ENCODE results near the gene QDPR. TPM values are rescaled to one million over a fixed set of nuclear protein-coding genes. Genes with fewer than 3 reads are reported as not detected.

QDPR gene
- total RNA-seq, 1 donor from 2014 or later = 32.7 TPM

DNA sequence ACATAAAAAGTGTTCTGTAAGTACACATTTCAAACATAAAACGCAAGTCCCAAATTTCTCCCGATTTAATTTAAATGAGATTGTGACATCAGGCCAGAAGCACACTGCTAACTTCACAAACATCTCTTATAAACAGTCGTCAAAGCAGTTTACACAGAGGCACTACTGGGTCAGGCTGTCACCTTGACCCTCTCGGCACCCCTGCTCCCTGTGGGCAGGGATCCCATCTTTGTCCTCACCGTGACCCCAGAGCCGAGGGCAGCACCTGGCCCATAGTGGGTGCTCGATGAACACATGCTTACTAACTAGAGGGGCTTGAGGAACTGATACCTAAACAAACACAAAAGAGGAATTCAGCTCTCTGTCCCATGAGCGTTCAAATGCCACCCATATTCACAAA is 22.2 kb downstream of the QDPR start:
- intact Hi-C loops (cut with DNase I) = no loop called here
- DNase-seq (ENCODE audit: low spot score in 2 of 2) = no peak
- H3K27ac ChIP-seq = no peak overlapping the region
- peaks cover 49 to 68% of the 10 kb centered on the region in 2 donors for H3K36me3 ChIP-seq
- no peak overlapping the region for H3K4me3 ChIP-seq
- no peak for TF ChIP-seq CTCF (IDR thresholded peaks at IDR 0.05)
- H3K27me3 ChIP-seq = no peaks in the 10 kb centered on the region
- H3K4me1 ChIP-seq = no peaks in the 10 kb centered on the region
- no peaks in the 10 kb centered on the region for H3K9me3 ChIP-seq

DNA sequence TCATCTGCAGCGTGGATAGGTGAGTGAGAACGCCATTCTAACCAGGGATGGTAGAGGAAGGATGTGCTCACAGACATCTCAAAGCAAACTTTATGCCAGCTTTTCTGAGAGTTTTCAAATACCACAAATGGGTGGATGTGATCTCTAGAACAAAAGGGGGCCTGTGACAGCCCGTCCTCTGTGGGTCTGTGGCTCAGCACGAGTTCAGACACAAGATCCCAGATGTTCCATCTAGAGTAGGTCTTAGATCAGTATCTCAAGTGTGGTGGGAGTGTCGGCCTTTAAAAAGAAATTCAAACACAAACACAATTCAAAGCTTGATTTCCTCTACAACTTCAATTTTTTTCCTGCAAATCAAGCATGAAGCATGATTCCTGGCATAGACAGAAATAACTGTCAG is 22.8 kb downstream of the QDPR start:
- intact Hi-C loops (cut with DNase I) = no loop called here
- DNase-seq (ENCODE audit: low spot score in 2 of 2) = no peak
- no peak overlapping the region for H3K27ac ChIP-seq
- H3K9me3 ChIP-seq = no peaks in the 10 kb centered on the region
- no peak overlapping the region for H3K4me3 ChIP-seq
- H3K27me3 ChIP-seq = no peaks in the 10 kb centered on the region
- TF ChIP-seq CTCF (IDR thresholded peaks at IDR 0.05) = no peak
- peaks cover 55 to 66% of the 10 kb centered on the region in 2 donors for H3K36me3 ChIP-seq
- no peaks in the 10 kb centered on the region for H3K4me1 ChIP-seq

DNA sequence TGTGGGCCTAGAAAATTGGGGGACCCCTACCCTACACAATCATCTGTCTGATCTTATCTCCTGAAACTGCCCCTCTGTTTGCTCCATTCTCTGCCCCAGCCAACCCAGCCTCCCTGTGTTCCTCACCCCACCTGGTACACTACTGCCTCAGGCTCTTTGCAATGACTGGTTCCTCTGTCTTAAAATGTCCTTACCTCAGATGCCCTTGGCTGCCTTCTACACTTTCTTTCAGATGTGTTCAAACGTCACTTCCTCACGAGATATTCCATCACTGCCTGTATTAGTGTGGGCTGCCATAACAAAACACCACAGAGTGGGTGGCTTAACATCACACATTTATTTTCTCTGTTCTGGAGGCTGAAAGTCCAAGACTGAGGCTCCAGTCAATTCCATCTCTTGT is 29.2 kb downstream of the QDPR start:
- intact Hi-C loops (cut with DNase I) = no loop called here
- TF ChIP-seq CTCF (IDR thresholded peaks at IDR 0.05) = no peak

DNA sequence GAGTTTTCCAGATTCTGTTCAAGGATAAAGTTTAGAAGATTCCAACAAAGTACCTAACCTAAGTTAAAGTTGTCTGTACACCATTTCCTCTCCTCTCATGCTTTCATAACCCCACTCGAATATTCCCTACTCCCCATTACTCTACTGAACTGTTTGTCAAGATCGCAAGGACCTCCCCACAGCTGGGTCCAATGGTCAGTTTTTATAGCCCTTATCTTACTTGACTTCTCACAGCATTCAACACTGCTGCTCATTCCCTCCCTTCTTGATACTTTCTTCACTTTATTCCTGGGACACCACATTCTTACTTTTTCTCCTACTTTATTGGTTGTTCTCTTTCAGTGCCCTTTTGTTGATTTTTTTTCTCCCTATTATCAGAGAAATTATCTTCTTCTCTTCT is 30.9 kb downstream of the QDPR start:
- Histone ChIP-seq H3K4me1 (no peaks in the 10 kb centered on the region), H3K27me3 (no peaks in the 10 kb centered on the region), H3K4me3 (no peak overlapping the region), H3K27ac (no peak overlapping the region), H3K9me3 (peaks cover 0 to 8% of the 10 kb centered on the region in 2 donors), H3K36me3 (peaks cover 20 to 35% of the 10 kb centered on the region in 2 donors)
- intact Hi-C loops (cut with DNase I) = no loop called here
- no peak for DNase-seq (ENCODE audit: low spot score in 2 of 2)
- no peak for TF ChIP-seq CTCF (IDR thresholded peaks at IDR 0.05)

More for the DNA sequence above, 29.2 kb downstream of the QDPR start:
- Histone ChIP-seq H3K27ac (no peak overlapping the region), H3K4me1 (no peaks in the 10 kb centered on the region), H3K4me3 (no peak overlapping the region), H3K9me3 (peaks cover 0 to 8% of the 10 kb centered on the region in 2 donors), H3K36me3 (peaks cover 35 to 49% of the 10 kb centered on the region in 2 donors), H3K27me3 (no peaks in the 10 kb centered on the region)
- no peak for DNase-seq (ENCODE audit: low spot score in 2 of 2)

DNA sequence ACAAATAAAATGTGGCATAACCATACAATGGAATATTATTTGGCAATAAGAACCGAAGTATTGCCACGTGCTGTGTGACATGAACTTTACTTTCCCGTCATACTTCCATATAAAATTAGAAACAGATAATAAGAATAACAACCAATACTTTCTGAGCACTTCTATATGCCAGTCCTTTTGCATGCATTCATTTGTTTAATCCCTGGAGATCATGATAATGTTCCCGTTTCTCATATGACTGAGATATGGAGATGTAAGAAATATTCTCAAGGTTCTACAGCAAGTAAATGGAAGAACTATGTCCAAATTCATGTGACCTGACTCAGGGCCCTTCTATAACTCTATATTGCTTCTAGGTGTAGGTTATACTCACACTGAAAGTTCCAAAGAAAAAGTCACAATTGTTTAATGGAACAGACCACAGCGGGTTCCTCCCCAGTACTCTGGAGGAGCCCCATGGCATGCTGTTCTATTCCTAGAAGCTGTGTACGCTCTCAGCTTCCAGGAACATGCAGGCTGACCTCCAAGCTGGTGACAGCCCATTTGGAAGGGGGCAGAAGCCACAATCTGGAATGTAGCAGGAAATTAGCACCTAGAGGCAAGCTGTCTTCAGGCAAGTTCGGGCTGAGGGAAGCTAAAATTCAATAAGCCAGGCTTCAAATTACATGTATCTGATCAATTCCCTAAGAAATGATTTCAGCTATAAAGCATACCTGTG is 31.5 kb downstream of the QDPR start:
- TF ChIP-seq CTCF (IDR thresholded peaks at IDR 0.05) = no peak
- no peak overlapping the region for H3K27ac ChIP-seq
- intact Hi-C loops (cut with DNase I) = no loop called here
- no peak for DNase-seq (ENCODE audit: low spot score in 2 of 2)
- no peaks in the 10 kb centered on the region for H3K27me3 ChIP-seq
- H3K4me3 ChIP-seq = no peak overlapping the region
- peaks cover 0 to 8% of the 10 kb centered on the region in 2 donors for H3K9me3 ChIP-seq
- H3K4me1 ChIP-seq = no peaks in the 10 kb centered on the region
- peaks cover 20 to 34% of the 10 kb centered on the region in 2 donors for H3K36me3 ChIP-seq
